Activated CD8-positive, alpha-beta memory T cell treated with anti-CD3 and anti-CD28 coated beads for 24 hours (primary cell): ENCODE results near the gene DSEL.

Experiments used
- DNase-seq: peaks from one replicate; pipeline ENCODE4 v3.0.0-alpha.2; 2020

DSEL gene

DNA sequence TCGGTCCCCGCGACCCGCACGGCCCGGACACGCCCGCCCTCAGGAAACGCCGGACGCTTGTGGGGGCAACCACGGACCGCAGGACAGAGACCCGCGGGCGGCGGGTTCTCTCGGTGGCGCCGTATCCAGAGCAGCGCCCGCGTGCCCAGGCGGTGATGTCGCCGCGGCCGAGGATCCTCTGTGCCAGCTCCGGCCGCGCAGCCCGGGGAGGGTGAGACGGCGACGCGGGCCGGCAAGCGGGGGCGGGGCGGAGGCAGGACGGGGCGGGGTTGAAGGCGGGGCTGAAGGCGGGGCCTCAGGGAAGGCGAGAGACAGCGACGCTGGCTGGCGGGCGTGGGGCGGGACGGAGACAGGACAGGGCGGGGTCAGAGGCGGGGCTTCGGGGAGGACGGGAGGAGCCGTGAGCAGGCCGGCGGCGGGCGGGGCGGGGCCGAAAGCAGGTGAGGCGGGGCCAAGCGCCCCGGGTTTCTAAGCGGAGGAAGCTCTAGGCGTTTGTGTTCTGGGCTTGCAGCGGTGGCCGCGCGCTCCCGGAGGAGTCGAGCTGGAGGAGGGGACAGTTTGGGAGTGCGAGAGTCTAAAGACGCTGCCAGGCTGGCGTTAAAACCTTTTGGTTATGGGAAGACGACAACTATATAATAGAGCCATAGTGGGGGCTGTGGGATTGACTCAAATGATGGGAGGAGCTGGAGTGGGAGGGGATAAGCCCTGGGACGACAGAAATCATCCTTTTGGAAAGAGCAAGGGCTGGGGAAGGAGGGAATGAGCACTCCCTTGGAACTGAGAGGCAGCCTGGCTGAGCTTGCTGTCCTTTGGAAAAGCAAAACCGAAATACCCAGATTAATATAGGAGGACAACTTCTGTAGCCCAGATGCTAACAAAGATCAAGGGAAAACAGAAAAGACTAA, at the start of gene DSEL:
Gene DSEL, minus strand, starts transcription at position 182 of the 905 bp plus-strand sequence. CDS start 2,112 bp downstream, outside the sequence.
- peak; percentile 100 for DNase-seq

DNA sequence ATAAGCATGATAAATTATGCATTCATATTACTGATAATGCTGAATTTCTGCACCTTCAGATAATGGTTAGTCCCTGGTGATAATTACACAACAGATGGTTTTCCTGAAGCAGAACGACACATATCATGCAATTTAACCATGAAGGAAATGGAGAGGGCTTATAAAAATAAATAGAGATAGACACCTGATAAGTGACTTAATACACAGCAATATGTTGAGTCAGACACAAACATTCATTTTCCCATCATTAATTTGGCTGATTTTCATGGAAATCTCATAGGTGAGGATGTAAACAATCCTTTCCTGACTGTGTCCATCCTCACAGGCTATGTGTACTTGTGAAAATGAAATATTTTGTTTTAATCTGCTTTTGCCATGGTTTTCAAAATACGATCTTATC, 36.9 kb upstream of the DSEL start:
- DNase-seq, result no peak

DNA sequence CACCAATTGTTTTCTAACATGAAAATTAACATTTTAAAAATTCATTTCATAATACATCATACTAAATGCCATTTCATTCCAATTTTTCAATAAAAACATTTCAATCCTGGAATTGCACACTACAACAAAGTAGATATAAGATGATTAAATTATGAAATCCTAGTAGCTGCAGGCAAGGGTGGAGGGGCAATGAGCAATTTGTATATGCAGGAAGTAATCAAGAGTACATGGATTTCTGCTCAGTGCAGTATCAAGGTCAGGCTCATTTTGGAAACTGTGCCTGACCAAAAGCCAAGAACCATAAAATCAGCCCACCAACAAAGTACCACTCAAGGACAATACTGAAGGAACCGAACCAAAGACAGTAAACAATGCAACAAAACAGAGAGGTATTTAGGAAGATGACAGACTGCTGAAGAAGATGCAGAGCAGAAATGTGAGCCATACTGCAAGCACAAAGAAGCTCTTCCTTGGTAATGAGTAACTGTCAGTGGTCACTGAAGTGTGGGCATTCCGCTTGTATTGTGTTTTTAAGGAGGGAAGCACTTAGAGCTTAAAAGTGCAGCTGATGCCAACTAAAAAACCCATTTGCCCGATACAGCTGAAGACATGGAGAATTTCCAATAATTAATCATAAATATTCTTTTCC, 34.5 kb upstream of the DSEL start:
- DNase-seq, result no peak

- DNase-seq, result no peak
Observed at GRCh38 chr18:67549946-67550345, 33.4 kb upstream of the DSEL start.

GRCh38 chr18:67545681-67546080, 29.2 kb upstream of the DSEL start:
- no peak for DNase-seq

- DNase-seq, result no peak
Observed at GRCh38 chr18:67540559-67540958, 24.0 kb upstream of the DSEL start.

DNA sequence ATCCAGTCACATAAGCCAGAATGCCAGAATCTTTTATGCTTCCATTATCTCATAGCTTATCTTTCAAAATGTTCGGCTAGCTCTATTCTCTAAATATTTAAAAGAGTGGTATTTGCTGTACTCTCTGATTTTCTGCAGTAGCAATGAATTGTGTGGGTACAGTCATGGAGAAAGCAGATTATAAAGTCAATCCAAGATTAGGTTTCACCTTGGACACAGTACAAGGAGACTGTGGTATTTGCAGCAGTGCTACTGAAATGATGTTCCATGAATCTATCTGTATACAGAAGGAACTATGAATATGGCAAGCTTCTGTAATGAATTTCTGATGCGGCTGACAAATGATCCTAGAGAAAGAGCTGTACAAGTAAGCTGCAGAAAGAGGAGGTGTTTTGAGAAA, 15.4 kb upstream of the DSEL start:
- no peak for DNase-seq

GRCh38 chr18:67525328-67526099, 9.0 kb upstream of the DSEL start:
- no peak for DNase-seq

DNA sequence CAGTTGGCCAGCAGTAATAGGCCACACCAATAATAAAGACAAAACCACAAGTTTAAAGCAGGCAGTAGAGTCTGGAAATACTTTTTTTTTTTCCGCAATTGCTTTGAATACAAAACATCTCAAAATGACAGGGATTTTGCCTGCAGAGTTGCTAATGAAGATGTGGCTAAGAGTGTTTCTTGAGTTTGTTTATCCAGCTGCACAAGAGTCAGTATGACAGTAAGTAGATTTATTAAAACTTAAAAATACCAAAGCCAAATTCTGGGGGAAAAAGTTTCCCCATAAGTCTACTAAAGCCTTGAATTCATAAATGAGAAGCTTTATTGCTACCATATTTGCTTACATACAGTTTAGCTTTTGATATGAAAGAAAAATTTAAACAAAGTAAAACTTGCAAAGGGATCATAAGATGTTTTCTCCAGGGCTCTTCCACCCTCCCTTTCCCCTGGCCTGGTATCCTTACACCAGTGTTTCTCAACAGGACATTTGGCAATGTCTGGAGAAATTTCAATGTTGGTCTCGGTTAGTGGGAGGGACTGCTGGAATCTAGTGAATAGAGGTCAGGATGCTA, 3.9 kb upstream of the DSEL start:
- DNase-seq, result no peak

DNA sequence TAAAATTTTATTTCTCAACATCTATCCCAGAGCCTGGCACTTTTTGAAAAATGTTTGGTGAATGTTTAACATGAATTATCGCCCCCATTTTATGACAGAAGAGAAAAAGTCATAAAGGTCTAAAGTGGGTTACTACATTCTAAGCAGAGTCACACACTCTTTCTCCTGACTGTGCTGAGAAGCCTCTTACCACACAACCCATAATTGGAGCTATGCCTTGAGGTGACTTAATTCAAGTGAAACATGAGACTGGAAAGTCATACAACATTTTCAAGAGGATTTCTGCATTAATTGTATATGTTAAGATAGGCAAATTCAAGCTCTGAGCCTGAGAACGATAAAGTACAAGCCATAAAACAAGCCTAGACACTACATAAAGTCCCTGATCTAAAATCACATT, 3.1 kb upstream of the DSEL start:
- no peak for DNase-seq

GRCh38 chr18:67518566-67518965, 2.0 kb upstream of the DSEL start:
- no peak for DNase-seq

DNA sequence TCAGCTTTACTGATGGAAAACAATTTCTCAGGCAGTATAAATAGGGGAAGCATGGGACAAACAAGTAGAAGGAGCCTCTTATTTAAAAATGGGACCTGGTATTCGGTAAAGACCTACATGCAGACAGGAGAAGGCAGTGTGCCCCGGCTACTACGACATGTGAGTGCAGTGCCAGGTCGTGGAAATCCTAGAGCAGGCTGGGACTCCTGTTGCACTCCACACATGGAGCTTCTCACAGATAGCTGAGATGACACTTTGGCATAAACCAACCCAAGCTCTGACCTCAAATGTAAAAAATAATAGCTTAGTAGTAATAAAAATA, 885 bp upstream of the DSEL start:
- no peak for DNase-seq

GRCh38 chr18:67515942-67516538, 480 bp downstream of the DSEL start:
- DNase-seq, result peak; percentile 84

DNA sequence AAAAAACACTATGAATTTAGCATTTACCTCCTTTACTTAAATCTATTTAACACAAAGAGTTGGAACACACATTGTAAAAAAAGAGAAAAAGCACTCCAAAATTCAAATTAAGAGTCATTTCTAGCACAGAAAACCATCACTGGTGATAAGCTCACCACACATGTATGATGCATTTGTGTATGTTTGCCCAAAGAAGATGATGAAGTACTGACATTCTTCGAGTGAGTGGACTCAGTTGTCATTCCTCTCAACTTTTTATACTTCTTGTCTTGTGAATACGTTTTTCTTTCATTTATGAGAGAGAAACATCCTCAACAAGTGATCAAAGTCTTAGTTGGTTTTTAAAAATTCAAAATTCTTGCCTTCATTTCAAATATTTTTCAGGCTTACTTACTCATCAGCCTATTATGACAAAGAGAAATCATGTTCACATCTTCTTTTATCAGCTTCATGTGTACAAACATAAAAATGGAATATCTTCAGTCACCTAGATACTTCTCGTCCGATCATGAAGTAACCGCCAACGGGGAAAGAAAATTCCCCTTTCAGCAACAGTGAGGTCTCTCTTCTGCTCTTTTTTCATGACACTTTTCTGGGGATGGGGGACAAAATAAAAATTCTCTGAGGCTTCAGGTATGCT, 1.5 kb downstream of the DSEL start:
- no peak for DNase-seq

GRCh38 chr18:67514465-67514864, 2.1 kb downstream of the DSEL start:
- no peak for DNase-seq

- DNase-seq, result no peak
Observed at GRCh38 chr18:67513280-67513679, 3.2 kb downstream of the DSEL start.

DNA sequence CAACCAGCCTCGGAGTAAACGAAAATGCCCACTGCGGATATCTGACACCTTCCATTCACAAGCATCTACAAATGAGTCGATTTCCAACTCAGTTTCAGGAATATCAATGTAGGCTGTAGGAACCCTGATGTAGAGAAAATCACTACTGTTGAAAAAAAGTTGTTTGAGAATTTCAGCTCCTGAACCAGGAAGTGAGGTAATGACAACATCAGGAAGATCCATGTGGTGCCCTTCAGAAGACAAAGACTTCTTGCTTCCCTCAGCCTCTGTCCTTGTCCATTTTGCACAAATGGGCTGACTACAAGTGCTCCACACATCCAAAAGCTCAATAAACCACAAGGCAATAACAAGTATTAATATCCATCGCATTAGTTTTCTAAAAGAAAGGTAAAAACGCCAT, 4.7 kb downstream of the DSEL start:
- DNase-seq, result no peak

DNA sequence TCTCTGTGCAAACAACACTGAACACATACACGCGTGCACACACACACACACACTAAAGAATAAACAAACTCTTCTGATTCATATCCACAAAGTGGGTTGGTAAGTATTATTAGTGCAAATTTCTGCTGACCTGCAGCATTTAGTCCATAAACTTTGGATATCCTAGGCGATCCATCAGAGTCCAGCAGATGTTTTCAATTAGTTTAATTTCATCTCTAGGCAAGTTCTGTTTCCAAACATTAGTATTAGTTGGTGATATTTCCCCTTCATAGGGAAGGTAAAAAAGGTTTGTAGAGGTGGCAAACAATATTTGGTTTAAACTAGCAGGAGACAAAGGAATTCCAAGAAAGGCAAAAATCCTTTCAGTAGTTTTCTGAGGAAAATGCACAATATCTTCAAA, 5.7 kb downstream of the DSEL start:
- no peak for DNase-seq

- no peak for DNase-seq
Observed at GRCh38 chr18:67509741-67510391, 6.7 kb downstream of the DSEL start.

- no peak for DNase-seq
Observed at GRCh38 chr18:67508146-67508545, 8.4 kb downstream of the DSEL start.

DNA sequence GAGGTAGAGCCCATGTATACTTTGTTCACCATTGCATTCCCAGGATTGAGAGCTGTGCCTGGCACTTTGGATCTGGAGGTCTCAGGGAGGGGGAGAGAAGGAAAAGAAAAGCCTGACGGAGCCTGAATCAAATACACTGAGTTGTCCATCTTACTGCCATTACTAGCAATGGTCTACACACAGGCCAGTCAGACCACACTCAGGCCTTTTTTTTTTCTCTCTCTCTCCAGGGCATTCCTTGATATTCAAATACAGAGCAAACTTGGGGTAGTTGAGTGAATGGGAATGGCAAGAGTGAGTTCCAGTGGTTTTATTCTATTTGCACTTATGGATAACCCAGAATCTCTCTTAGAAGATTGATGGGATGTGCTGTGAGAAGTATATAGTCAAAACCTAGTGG, 11.8 kb downstream of the DSEL start:
- no peak for DNase-seq
